DND-41 (cell line): ENCODE measurements around the gene TUBGCP3.

Source experiments
- ATAC-seq: fragments of 200-7000 bp; cut with Tn5 transposase; 3 replicates; pipeline ENCODE4 v1.9.1; 2021; ENCODE audit warnings: low read depth; ENCODE audit not compliant: insufficient read depth
- DNase-seq: peaks from one replicate; pipeline ENCODE4 v3.0.0-alpha.2; 2020
- H2AFZ ChIP-seq: 2 replicates; pipeline ENCODE4 v1.6.0; 2012; ENCODE audit warnings: low read depth, low read length
- H3K27ac ChIP-seq: 2 replicates; pipeline ENCODE4 v1.5.1; 2012; ENCODE audit warnings: low read length, inconsistent platforms
- H3K27me3 ChIP-seq: fragments of 200-600 bp; sonication (generic); 2 replicates; pipeline ENCODE4 v1.6.0; 2012; ENCODE audit warnings: low read length, mild to moderate bottlenecking, inconsistent platforms; ENCODE audit not compliant: insufficient read depth, poor library complexity
- H3K36me3 ChIP-seq: 2 replicates; pipeline ENCODE4 v1.5.1; 2012; ENCODE audit warnings: low read length, inconsistent platforms; ENCODE audit not compliant: insufficient read depth
- H3K4me1 ChIP-seq: 2 replicates; pipeline ENCODE4 v1.5.1; 2012; ENCODE audit warnings: mild to moderate bottlenecking, low read length; ENCODE audit not compliant: insufficient read depth
- H3K4me2 ChIP-seq: 2 replicates; pipeline ENCODE4 v1.6.0; 2012; ENCODE audit warnings: mild to moderate bottlenecking, moderate library complexity, low read length, inconsistent platforms; ENCODE audit not compliant: insufficient read depth
- H3K4me3 ChIP-seq, 2 experiments: fragments of 200-600 bp in 1 of 2; shearing (Covaris generic) in 1 of 2; 2 replicates each; pipeline ENCODE4 v1.5.1; 2012 to 2016; ENCODE audit warnings: inconsistent platforms in 2 of 2, low read length in 2 of 2, mild to moderate bottlenecking in 2 of 2, low read depth in 1 of 2, moderate library complexity in 1 of 2
- H3K79me2 ChIP-seq: 2 replicates; pipeline ENCODE4 v1.6.0; 2012; ENCODE audit warnings: low read length, inconsistent platforms; ENCODE audit not compliant: insufficient read depth
- H3K9ac ChIP-seq: 2 replicates; pipeline ENCODE4 v1.6.0; 2012; ENCODE audit warnings: low read depth, mild to moderate bottlenecking, inconsistent platforms, low read length, moderate library complexity
- H3K9me3 ChIP-seq: 2 replicates; pipeline ENCODE4 v1.5.1; 2012; ENCODE audit warnings: low read length, moderate library complexity, mild to moderate bottlenecking, inconsistent platforms; ENCODE audit not compliant: insufficient read depth, severe bottlenecking
- H4K20me1 ChIP-seq: 2 replicates; pipeline ENCODE4 v1.6.0; 2012; ENCODE audit warnings: low read length; ENCODE audit not compliant: insufficient read depth
- CTCF ChIP-seq: IDR thresholded peaks from 2 replicates; pipeline ENCODE4 v1.5.1; 2012; ENCODE audit warnings: borderline replicate concordance, low read length, moderate library complexity, mild to moderate bottlenecking; ENCODE audit not compliant: poor library complexity, severe bottlenecking; ENCODE audit errors: extremely low read depth
- EZH2 ChIP-seq: IDR thresholded peaks from 3 replicates; pipeline ENCODE4 v1.6.1; 2012; ENCODE audit warnings: borderline replicate concordance, low read depth, mild to moderate bottlenecking, moderate library complexity, low read length, inconsistent platforms; ENCODE audit not compliant: severe bottlenecking

Gene TUBGCP3

GRCh38 chr13:112575675-112576074 lies 12.3 kb downstream of the TUBGCP3 start:
- Histone ChIP-seq H3K4me1 (peaks cover 23% of the 10 kb centered on the region), H3K36me3 (peaks cover 3% of the 10 kb centered on the region; the same call in 1 of the 2 replicates), H3K27ac (peak overlapping the region; percentile 55), H4K20me1 (peaks cover 88% of the 10 kb centered on the region), H3K4me3 (no peak overlapping the region), H3K27me3 (no peaks in the 10 kb centered on the region), H3K4me2 (peak overlapping the region; percentile 18; the same call in 1 of the 2 replicates), H3K9ac (no peak overlapping the region), H3K9me3 (no peaks in the 10 kb centered on the region), H2AFZ (no peak overlapping the region), H3K79me2 (peaks cover 98% of the 10 kb centered on the region)
- ATAC-seq (peak; percentile 44; the same call in 1 of the 3 replicates), DNase-seq (no peak)
- no peak for TF ChIP-seq EZH2
- TF ChIP-seq CTCF = no peak

GRCh38 chr13:112574834-112575613 lies 12.9 kb downstream of the TUBGCP3 start:
- H3K9me3 ChIP-seq = no peaks in the 10 kb centered on the region
- no peaks in the 10 kb centered on the region for H3K27me3 ChIP-seq
- peak; percentile 91 for ATAC-seq
- H4K20me1 ChIP-seq = peaks cover 87% of the 10 kb centered on the region
- H3K36me3 ChIP-seq = peaks cover 8% of the 10 kb centered on the region; the same call in 1 of the 2 replicates
- H3K27ac ChIP-seq = peak overlapping the region; percentile 55
- H3K4me2 ChIP-seq = 0 out of 2 replicates have a peak overlapping the region, but pooled peaks have one; percentile 18
- H3K4me1 ChIP-seq = peaks cover 23% of the 10 kb centered on the region
- peak; percentile 61 for DNase-seq
- no peak overlapping the region for H3K4me3 ChIP-seq
- no peak overlapping the region for H2AFZ ChIP-seq
- peaks cover 98% of the 10 kb centered on the region for H3K79me2 ChIP-seq
- no peak for TF ChIP-seq EZH2
- no peak for TF ChIP-seq CTCF
- peak overlapping the region; percentile 2; the same call in 1 of the 2 replicates for H3K9ac ChIP-seq

- peaks cover 14% of the 10 kb centered on the region for H3K36me3 ChIP-seq
Measured at GRCh38 chr13:112574416-112574815, 13.5 kb downstream of the TUBGCP3 start.

More at GRCh38 chr13:112574416-112574815, 13.5 kb downstream of the TUBGCP3 start:
- Histone ChIP-seq H3K79me2 (peaks cover 98% of the 10 kb centered on the region), H3K4me2 (no peak overlapping the region), H3K9me3 (no peaks in the 10 kb centered on the region), H3K4me1 (peaks cover 23% of the 10 kb centered on the region), H3K27me3 (no peaks in the 10 kb centered on the region), H3K27ac (peak overlapping the region; percentile 58), H4K20me1 (peaks cover 87% of the 10 kb centered on the region), H3K4me3 (no peak overlapping the region), H3K9ac (peak overlapping the region; percentile 2; the same call in 1 of the 2 replicates), H2AFZ (no peak overlapping the region)
- ATAC-seq (peak; percentile 53; the same call in 2 of the 3 replicates), DNase-seq (no peak)
- TF ChIP-seq EZH2 (no peak), CTCF (no peak)
